ENCODE data around the gene NT5C3A.
"Not testable (repeated sequence)": the region's sequence is repeated elsewhere in the genome, so short reads cannot be mapped to it uniquely, and the experiment has no call there.

GRCh38 chr7:32977159-32977558 is 85.4 kb downstream of the NT5C3A start:
- not testable (repeated sequence) for TF ChIP-seq EZH2 (IDR thresholded peaks at IDR 0.05; ENCODE audit: insufficient read depth, poor library complexity, severe bottlenecking); EZH2phosphoT487 (IDR thresholded peaks at IDR 0.05; ENCODE audit: insufficient read depth, low read depth)
